HG03108 (cell line): ENCODE measurements around the gene TMEM100.

ENCODE experiments used
- ATAC-seq: cut with Tn5 transposase; IDR thresholded peaks from one replicate; pipeline ENCODE4 v1.9.1; 2021; ENCODE audit warnings: moderate library complexity; ENCODE audit not compliant: unreplicated experiment

Gene TMEM100

GRCh38 chr17:55745258-55745657 is 22.6 kb upstream of the TMEM100 start:
- no peak for ATAC-seq

- ATAC-seq, result no peak
Measured at GRCh38 chr17:55743103-55743679, 20.5 kb upstream of the TMEM100 start.

- peak; percentile 76 for ATAC-seq
Measured at GRCh38 chr17:55742272-55743102, 19.8 kb upstream of the TMEM100 start.

- no peak for ATAC-seq
Measured at GRCh38 chr17:55741356-55741700, 18.7 kb upstream of the TMEM100 start.

- ATAC-seq, result no peak
Measured at GRCh38 chr17:55740511-55741355, 18.1 kb upstream of the TMEM100 start.

- no peak for ATAC-seq
Measured at GRCh38 chr17:55737976-55738501, 15.4 kb upstream of the TMEM100 start.

- no peak for ATAC-seq
Measured at GRCh38 chr17:55735731-55736405, 13.2 kb upstream of the TMEM100 start.

- no peak for ATAC-seq
Measured at GRCh38 chr17:55734128-55734781, 11.6 kb upstream of the TMEM100 start.

GRCh38 chr17:55731586-55732250 is 9.1 kb upstream of the TMEM100 start:
- no peak for ATAC-seq

- ATAC-seq, result no peak
Measured at GRCh38 chr17:55730808-55731207, 8.1 kb upstream of the TMEM100 start.

- no peak for ATAC-seq
Measured at GRCh38 chr17:55730380-55730779, 7.7 kb upstream of the TMEM100 start.

GRCh38 chr17:55729484-55729883 is 6.8 kb upstream of the TMEM100 start:
- no peak for ATAC-seq

GRCh38 chr17:55728833-55729232 is 6.2 kb upstream of the TMEM100 start:
- no peak for ATAC-seq

GRCh38 chr17:55728361-55728760 is 5.7 kb upstream of the TMEM100 start:
- ATAC-seq, result no peak

- no peak for ATAC-seq
Measured at GRCh38 chr17:55727920-55728319, 5.3 kb upstream of the TMEM100 start.

- ATAC-seq, result no peak
Measured at GRCh38 chr17:55727275-55727674, 4.6 kb upstream of the TMEM100 start.

GRCh38 chr17:55726440-55726839 is 3.8 kb upstream of the TMEM100 start:
- ATAC-seq, result no peak

GRCh38 chr17:55723488-55723848 is 804 bp upstream of the TMEM100 start:
- no peak for ATAC-seq

- ATAC-seq, result no peak
Measured at GRCh38 chr17:55722016-55722736, 488 bp downstream of the TMEM100 start.
